ENCODE measurements around the gene CDH12.
"Not testable (repeated sequence)": the region's sequence is repeated elsewhere in the genome, so short reads cannot be mapped to it uniquely, and the experiment has no call there.

CDH12 gene

GRCh38 chr5:22293147-22293546 is 560.0 kb downstream of the CDH12 start:
- Histone ChIP-seq H4K20me1 (ENCODE audit: low read depth, low read length) (no peaks in the 10 kb centered on the region), H3K9me2 (replicated peaks; ENCODE audit: insufficient read depth, low read length) (no peaks in the 10 kb centered on the region), H3K9me3 (ENCODE audit: insufficient read depth, low read length) (peaks cover 33% of the 10 kb centered on the region; the same call in 1 of the 2 replicates), H3K4me3 (ENCODE audit: insufficient read depth, low read length, poor library complexity, severe bottlenecking) (no peak overlapping the region), H3K9ac (ENCODE audit: low read length) (no peak overlapping the region), H2AFZ (ENCODE audit: low read depth, low read length, severe bottlenecking) (no peak overlapping the region), H3K79me2 (ENCODE audit: insufficient read depth, low read length) (no peaks in the 10 kb centered on the region), H3K36me3 (ENCODE audit: low read length) (peaks cover 5% of the 10 kb centered on the region; the same call in 1 of the 2 replicates), H3F3A (ENCODE audit: insufficient read depth) (no peaks in the 10 kb centered on the region), H3K4me2 (ENCODE audit: low read depth, low read length, poor library complexity, severe bottlenecking) (no peak overlapping the region), H3K27ac (ENCODE audit: low read depth, low read length) (no peak overlapping the region), H3K27me3 (ENCODE audit: low read length) (no peaks in the 10 kb centered on the region)
- no peak for TF ChIP-seq CTCF (IDR thresholded peaks at IDR 0.05; ENCODE audit: insufficient read depth, low read length, poor library complexity, severe bottlenecking)
- no peak for TF ChIP-seq EZH2phosphoT487 (conservative IDR thresholded peaks at IDR 0.05; ENCODE audit: low read length)

GRCh38 chr5:22278164-22278563 is 575.0 kb downstream of the CDH12 start:
- Histone ChIP-seq H3K9ac (ENCODE audit: low read length) (no peak overlapping the region), H3K4me3 (ENCODE audit: insufficient read depth, low read length, poor library complexity, severe bottlenecking) (no peak overlapping the region), H4K20me1 (ENCODE audit: low read depth, low read length) (no peaks in the 10 kb centered on the region), H3K27me3 (ENCODE audit: low read length) (no peaks in the 10 kb centered on the region), H3K4me2 (ENCODE audit: low read depth, low read length, poor library complexity, severe bottlenecking) (no peak overlapping the region), H3K9me2 (replicated peaks; ENCODE audit: insufficient read depth, low read length) (no peaks in the 10 kb centered on the region), H3K27ac (ENCODE audit: low read depth, low read length) (no peak overlapping the region), H2AFZ (ENCODE audit: low read depth, low read length, severe bottlenecking) (no peak overlapping the region), H3F3A (ENCODE audit: insufficient read depth) (no peaks in the 10 kb centered on the region), H3K79me2 (ENCODE audit: insufficient read depth, low read length) (no peaks in the 10 kb centered on the region), H3K36me3 (ENCODE audit: low read length) (no peaks in the 10 kb centered on the region), H3K9me3 (ENCODE audit: insufficient read depth, low read length) (no peaks in the 10 kb centered on the region)
- TF ChIP-seq CTCF (IDR thresholded peaks at IDR 0.05; ENCODE audit: insufficient read depth, low read length, poor library complexity, severe bottlenecking) (no peak), EZH2phosphoT487 (conservative IDR thresholded peaks at IDR 0.05; ENCODE audit: low read length) (no peak)

- Histone ChIP-seq H3K4me2 (ENCODE audit: low read depth, low read length, poor library complexity, severe bottlenecking) (no peak overlapping the region), H3K27me3 (ENCODE audit: low read length) (no peaks in the 10 kb centered on the region), H3K9me3 (ENCODE audit: insufficient read depth, low read length) (no peaks in the 10 kb centered on the region), H4K20me1 (ENCODE audit: low read depth, low read length) (no peaks in the 10 kb centered on the region), H3K27ac (ENCODE audit: low read depth, low read length) (no peak overlapping the region), H3K9me2 (replicated peaks; ENCODE audit: insufficient read depth, low read length) (no peaks in the 10 kb centered on the region), H3K36me3 (ENCODE audit: low read length) (no peaks in the 10 kb centered on the region), H3K9ac (ENCODE audit: low read length) (no peak overlapping the region), H3K4me3 (ENCODE audit: insufficient read depth, low read length, poor library complexity, severe bottlenecking) (no peak overlapping the region), H2AFZ (ENCODE audit: low read depth, low read length, severe bottlenecking) (no peak overlapping the region), H3K79me2 (ENCODE audit: insufficient read depth, low read length) (no peaks in the 10 kb centered on the region), H3F3A (ENCODE audit: insufficient read depth) (no peaks in the 10 kb centered on the region)
- TF ChIP-seq CTCF (IDR thresholded peaks at IDR 0.05; ENCODE audit: insufficient read depth, low read length, poor library complexity, severe bottlenecking): no peak
These were observed 576.1 kb downstream of the CDH12 start for GRCh38 chr5:22277006-22277405.

- not testable (repeated sequence) for H3K27ac ChIP-seq (ENCODE audit: low read depth, low read length); H3K9me2 ChIP-seq (replicated peaks; ENCODE audit: insufficient read depth, low read length); H3K4me2 ChIP-seq (ENCODE audit: low read depth, low read length, poor library complexity, severe bottlenecking); H3K79me2 ChIP-seq (ENCODE audit: insufficient read depth, low read length); H3K27me3 ChIP-seq (ENCODE audit: low read length); H3K36me3 ChIP-seq (ENCODE audit: low read length); H3K9me3 ChIP-seq (ENCODE audit: insufficient read depth, low read length); H3F3A ChIP-seq (ENCODE audit: insufficient read depth); H4K20me1 ChIP-seq (ENCODE audit: low read depth, low read length); H3K9ac ChIP-seq (ENCODE audit: low read length); H3K4me3 ChIP-seq (ENCODE audit: insufficient read depth, low read length, poor library complexity, severe bottlenecking); H2AFZ ChIP-seq (ENCODE audit: low read depth, low read length, severe bottlenecking)
These were observed 587.3 kb downstream of the CDH12 start for GRCh38 chr5:22265855-22266254.
